SK-N-MC (cell line): ENCODE data around the gene CXorf66.

Source experiments
- DNase-seq: peaks from one replicate; pipeline ENCODE4 v3.0.0-alpha.2; 2011; ENCODE audit warnings: low read depth, low spot score
- H3K27ac ChIP-seq: fragments of 200-600 bp; sonication (generic); 2 replicates; pipeline ENCODE4 v1.5.1; 2016; ENCODE audit warnings: mixed run types
- H3K36me3 ChIP-seq: fragments of 200-600 bp; sonication (generic); 2 replicates; pipeline ENCODE4 v1.6.1; 2017; ENCODE audit warnings: antibody characterized with exemption, low read length, mixed read lengths; ENCODE audit not compliant: insufficient read depth
- H3K4me3 ChIP-seq: fragments of 200-600 bp; sonication (generic); 2 replicates; pipeline ENCODE4 v1.5.1; 2016
- H3K9ac ChIP-seq: fragments of 200-600 bp; sonication (generic); 2 replicates; pipeline ENCODE4 v1.8.0; 2017; ENCODE audit warnings: mixed run types, mixed read lengths; ENCODE audit not compliant: insufficient read length
- H3K9me3 ChIP-seq: fragments of 200-600 bp; sonication (generic); 2 replicates; pipeline ENCODE4 v1.6.1; 2017; ENCODE audit warnings: low read depth, mild to moderate bottlenecking, antibody characterized with exemption, low read length, moderate library complexity, mixed read lengths
- EZH2 ChIP-seq: fragments of 200-600 bp; sonication (generic); IDR thresholded peaks from one replicate; pipeline ENCODE4 v1.6.1; 2017; ENCODE audit warnings: antibody characterized with exemption
- FOXP2 ChIP-seq: optimal IDR thresholded peaks from 2 replicates; pipeline ENCODE3; 2011; ENCODE audit warnings: mild to moderate bottlenecking, moderate library complexity; ENCODE audit not compliant: insufficient read depth; ENCODE audit errors: extremely low read length, control extremely low read depth
- POLR2AphosphoS5 ChIP-seq: IDR thresholded peaks from 2 replicates; pipeline ENCODE4 v1.6.1; 2012; ENCODE audit warnings: mild to moderate bottlenecking, low read depth, low read length, borderline replicate concordance

Gene CXorf66

GRCh38 chrX:139907078-139907477 is 58.2 kb downstream of the CXorf66 start:
- TF ChIP-seq FOXP2 (no peak), POLR2AphosphoS5 (no peak), EZH2 (no peak)
- DNase-seq = no peak
- Histone ChIP-seq H3K4me3 (no peak overlapping the region), H3K27ac (no peak overlapping the region), H3K36me3 (no peaks in the 10 kb centered on the region), H3K9ac (no peak overlapping the region), H3K9me3 (no peaks in the 10 kb centered on the region)

GRCh38 chrX:139905743-139906142 is 59.6 kb downstream of the CXorf66 start:
- Histone ChIP-seq H3K4me3 (no peak overlapping the region), H3K9ac (no peak overlapping the region), H3K9me3 (no peaks in the 10 kb centered on the region), H3K36me3 (no peaks in the 10 kb centered on the region), H3K27ac (no peak overlapping the region)
- TF ChIP-seq POLR2AphosphoS5 (no peak), EZH2 (no peak), FOXP2 (no peak)
- no peak for DNase-seq
